ENCODE measurements around the gene PIGL.
"Not testable (repeated sequence)": the region's sequence is repeated elsewhere in the genome, so short reads cannot be mapped to it uniquely, and the experiment has no call there.

Gene PIGL

DNA sequence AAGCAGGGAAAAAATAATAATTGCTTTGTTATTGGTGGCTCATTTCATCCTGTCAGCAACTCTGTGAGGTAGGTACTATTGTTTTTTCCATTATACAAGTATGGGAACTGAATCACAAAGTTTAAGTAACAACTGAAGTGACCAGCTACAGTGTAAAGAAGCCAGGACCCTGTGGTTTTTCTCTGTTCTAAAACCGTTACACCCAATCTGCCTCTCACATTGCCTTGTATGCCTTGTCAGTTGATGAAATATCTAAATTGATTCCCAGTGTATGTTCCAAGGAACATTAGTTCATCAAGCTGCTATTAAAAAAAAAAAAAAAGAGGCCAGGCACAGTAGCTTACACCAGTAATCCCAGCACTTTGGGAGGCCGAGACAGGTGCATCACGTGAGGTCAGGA is 5.4 kb downstream of the PIGL start:
- DNase-seq: no peak

DNA sequence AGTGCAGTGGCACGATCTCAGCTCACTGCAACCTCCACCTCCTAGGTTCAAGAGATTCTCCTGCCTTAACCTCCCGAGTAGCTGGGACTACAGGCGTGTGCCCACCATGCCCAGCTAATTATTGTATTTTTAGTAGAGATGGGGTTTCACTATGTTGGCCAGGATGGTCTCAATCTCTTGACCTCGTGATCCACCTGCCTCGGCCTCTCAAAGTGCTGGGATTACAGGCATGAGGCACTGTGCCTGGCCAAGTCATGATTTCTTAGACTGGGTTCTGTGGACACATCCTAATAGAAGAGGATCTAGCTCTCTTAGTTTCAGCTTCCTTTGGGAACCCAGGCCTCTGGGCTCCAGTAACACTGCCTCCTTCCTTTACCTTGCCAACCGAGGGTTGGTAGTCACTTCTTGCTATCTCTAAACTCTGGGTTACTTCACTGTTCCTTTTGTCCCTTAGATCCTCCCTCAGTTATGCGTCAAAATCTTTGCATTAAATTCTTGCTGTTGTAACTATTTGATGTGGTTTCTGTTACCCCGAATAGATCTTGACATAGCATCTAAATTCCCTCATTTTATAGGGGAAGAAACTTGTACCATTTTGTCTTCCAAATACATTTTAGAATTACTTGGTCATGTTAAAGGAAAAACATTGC is 13.0 kb downstream of the PIGL start:
- DNase-seq: not testable (repeated sequence)

DNA sequence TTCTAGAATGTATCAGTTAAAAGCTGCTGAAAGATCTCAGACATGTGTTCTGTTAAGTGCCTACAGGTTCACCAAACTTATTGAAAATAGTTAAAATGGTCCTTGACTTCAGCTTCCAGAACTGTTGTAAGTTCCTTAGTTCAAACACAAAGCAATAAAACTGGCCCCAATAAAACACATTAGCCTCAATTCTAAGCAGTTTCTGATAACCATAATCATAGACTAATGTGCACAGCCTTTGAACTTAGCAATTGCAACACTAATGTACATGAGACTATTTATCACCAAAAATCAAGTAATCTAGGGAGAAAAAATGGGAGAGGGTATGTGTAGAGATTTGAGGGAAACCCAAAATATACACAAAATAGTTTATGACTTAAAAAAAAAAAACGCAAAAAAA is 15.4 kb downstream of the PIGL start:
- no peak for DNase-seq

DNA sequence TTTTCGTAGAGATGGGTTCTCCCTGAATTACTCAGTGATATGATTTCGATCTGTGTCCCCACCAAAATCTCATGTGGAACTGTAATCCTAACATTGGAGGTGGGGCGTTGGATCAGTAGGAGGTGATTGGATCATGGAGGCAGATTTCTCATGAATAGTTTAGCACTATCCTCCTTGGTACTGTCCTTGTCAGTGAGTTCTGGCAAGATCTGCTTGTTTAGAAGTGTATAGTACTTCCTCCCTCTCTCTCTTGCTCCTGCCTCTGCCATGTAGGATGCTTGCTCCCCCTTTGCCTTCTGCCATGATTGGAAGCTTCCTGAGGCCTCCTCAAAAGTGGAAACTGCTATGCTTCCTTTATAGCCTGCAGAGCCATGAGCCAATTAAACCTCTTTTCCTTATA is 22.9 kb downstream of the PIGL start:
- no peak for DNase-seq

DNA sequence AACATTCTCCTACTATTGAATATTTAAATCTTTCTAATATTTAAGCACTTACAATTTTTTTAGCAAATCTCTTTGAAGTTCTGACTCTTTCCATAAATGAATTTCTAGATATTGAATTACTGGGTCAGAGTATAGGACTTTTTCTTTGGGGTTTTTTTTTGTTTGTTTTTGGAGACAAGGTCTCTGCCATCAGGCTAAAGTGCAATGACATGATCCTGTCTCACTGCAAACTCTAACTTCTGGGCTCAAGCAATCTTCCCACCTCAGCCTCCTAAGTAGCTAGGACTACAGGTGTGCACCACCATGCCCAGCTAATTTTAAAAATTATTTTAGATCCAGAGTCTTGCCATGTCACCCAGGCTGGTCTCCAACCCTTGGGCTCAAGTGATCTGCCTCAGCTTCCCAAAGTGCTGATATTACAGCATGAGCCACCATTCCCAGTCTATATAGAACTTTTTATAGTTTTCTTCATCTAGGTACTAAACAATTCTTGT is 24.9 kb downstream of the PIGL start:
- DNase-seq: no peak

DNA sequence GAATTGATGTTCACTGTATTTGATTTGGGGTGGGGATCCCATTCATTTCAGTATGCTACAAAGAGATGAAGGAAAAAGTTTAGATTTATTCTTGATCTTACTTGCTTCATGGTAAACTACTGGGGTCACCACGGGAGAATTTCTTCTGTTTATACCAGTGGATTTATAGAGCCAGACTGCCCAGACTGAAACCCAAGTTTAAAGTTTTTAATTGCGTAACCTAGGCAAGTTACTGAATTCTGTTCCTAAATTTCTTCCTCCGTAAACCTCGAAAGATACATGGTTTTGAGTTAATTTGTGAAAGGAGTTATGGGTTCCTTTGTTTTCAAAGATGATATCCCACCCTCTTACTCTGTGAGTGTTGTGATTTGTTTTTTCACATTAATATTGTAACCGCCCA is 26.4 kb downstream of the PIGL start:
- no peak for DNase-seq

DNA sequence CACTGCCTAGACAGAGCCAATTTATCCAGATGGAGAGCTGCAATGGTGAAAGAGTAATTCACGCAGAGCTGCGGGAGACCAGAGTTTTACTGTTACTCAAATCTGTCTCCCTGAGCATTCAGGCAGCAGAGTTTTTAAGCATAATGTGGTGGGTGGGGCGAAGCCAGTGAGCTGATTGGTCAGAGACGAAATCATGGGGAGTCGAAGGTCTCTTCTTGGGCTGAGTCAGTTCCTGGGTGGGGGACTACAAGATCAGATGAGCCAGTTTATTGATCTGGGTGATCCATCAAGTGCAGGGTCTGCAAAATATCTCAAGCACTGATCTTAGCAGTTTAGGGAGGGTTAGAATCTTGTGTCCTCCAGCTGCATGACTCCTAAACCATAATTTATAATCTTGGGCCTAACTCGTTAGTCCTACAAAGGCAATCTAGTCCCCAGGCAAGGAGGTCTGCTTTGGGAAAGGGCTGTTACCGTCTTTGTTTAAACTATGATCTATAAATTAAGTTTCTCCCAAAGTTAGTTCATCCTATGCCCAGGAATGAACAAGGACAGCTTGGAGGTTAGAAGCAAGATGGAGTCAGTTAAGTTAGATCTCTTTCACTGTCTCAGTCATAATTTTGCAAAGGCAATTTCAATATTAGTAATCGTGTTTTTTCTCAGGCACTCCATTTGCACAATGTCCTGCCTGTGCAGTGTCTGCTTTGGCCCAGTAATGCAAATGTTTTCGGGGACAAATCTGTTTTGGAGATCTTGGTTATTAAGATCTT is 27.0 kb downstream of the PIGL start:
- no peak for DNase-seq

DNA sequence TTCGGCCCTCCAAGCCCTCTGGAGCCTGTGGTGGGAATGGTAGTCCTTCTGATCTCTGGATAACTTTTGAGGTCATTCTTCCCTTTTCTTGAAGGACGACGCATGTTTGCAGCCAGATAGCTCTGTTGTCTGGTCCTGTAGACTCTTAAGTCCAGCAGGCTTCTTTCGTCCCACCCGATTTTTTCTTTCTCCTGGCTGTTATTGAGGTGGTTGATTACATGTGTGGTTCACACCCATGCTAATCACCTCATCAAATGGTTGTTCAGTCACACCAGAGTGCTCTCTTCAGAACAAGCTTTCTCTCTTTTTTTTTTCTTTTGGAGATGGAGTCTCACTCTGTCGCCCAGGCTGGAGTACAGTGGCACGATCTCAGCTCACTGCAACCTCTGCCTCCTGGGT is 30.6 kb downstream of the PIGL start:
- DNase-seq: no peak

DNA sequence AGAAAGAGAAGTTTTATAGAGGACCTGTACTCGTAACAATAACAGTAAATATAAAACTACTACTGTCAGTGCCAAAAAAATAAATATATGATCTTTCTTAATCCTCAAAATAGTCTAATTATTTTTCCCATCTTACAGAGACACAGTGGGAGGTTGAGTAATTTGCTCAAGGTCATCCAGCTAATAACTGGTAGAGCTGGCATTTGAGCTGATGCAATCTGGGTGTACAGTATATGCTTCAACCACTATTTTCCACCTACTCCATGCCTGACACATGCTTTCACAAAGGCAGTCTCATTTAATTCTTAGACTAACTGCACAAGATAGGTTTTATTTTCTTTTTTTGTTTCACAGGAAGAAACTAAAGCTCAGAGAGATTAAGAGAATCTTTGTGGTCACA is 33.6 kb downstream of the PIGL start:
- no peak for DNase-seq

DNA sequence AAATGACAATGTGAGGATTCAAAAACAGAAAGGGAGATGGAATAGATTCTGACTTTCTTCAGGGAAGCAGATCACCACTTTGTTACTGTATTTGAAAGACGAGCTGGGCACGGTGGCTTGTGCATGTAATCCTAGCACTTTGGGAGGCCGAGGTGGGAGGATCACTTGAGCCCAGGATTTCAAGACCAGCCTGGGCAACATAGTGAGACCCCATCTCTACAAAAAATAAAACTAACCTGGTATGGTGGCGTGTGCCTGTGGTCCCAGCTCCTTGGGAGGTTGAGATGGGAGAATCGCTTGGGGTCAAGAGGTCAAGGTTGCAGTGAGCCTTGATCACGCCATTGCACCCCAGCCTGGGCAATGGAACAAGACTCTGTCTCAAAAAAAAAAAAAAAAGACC is 34.0 kb downstream of the PIGL start:
- DNase-seq: no peak

DNA sequence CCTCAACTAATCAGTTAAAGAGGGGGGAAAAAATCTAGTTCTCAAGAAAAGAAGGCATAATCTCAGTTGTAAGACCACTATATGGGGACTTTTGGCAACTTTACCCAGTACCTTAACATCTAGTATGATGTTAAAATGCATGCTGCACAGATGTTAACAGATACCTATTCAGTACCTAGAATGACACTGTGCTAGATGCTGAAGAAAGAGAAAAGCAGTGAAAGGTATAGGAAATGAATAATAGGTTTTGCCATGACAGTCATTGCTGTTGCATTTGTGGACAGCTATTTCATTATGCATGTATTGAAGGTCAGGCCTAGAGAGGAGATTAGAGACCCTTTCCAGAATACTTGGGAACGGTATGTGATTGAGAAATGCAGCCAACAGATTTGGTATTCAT is 34.5 kb downstream of the PIGL start:
- DNase-seq: no peak

DNA sequence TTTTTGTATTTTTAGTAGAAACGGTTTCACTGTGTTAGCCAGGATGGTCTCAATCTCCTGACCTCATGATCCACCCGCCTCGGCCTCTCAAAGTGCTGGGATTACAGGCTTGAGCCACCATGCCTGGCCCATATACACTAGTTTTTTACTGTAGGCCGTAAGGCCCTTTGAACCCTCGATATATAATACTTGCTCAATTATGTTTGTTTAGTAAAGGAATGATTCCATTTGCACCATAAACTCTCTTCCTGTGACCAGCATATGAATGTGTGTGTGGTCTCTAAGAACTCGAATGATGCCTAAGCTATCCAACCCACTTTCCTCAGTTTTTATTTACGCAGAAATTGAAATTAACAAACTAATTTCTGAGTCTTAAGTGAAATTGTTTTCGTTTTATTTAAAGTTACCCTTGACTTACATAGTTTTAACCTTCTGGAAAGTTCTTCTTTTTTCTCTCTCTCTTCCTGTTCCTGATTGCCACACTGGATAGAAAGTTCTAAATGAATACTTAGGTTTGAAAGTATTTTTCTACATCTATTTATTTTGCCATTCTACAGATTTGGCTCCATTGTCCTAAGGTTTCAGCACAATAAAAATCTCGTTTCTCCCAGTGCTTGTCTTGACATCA is 37.9 kb downstream of the PIGL start:
- DNase-seq: no peak

DNA sequence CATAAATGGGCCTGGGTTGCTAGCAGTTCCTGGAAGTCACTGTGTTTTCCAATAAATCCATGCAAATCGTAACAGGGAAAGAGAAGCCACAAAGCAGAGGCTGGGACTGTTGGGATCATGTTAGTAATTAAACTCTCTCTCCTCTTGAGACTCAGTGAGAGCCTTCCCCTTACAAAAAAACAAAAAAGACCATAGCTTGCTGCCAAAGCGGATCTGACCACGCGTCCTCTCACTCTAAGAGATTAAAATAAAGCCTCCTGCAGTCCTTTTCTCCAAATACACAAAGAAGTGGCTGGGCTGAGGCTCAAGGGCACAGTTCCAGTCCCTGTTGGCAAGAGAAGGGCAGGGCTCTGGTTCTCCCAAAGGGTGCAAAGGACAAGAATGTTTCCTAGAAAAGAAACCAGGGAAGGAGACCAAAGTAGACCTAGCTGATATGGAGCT is 38.5 kb downstream of the PIGL start:
- DNase-seq: no peak

DNA sequence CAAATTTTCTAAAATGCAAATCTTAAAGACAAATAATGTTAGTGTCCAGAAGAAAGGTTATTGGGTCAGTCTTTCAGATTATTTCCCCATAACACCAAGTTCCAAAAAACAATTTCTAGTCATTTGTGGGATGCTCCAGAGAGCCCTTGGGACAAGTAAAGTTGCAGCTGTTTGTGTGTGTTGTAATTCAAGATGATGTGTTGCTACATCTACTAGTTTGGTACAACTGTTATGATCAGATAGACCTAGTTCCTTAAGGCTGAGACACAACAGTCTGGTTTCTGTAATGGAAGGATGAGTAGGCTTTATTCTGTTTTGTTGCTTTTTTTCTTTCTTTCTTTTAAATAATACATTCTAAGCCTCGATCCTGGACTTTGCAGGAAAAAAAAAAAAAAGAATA is 41.9 kb downstream of the PIGL start:
- no peak for DNase-seq

DNA sequence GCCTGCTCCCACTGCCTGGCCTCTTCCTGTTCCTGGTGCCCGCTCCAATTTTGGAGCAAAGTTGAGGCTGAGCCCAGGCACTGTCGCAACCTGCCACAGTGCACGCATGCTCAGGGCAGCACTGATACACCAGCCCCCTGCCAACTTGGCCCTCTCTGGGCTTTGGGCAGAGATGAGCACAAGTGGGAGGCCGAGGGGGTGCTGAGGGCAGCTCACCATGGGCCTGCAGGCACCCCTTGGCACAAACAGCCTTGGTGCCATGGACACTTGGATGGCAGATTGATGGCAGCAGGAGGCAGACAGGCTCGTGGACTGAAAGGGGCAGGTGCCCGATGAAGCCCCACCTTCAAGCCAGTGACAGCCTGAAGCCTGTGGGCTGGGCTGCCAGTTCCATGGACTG is 42.9 kb downstream of the PIGL start:
- no peak for DNase-seq

DNA sequence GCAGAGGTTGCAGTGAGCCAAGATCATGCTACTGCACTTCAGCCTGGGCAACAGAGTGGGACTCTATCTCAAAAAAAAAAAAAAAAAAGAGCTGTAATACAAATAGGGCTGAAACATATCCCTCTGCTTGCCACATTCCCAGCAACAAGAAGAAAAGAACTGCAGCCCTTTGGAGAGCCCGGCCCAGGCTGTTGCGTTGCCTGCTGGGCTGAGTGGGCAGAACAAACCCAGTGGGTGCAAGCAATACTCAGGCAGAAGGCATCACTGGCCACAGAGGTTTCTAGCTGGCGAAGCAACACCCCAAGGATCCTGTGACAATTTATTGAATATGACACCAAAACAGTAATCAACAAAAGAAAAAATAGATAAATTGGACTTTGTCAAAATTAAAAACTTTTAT is 44.0 kb downstream of the PIGL start:
- no peak for DNase-seq

DNA sequence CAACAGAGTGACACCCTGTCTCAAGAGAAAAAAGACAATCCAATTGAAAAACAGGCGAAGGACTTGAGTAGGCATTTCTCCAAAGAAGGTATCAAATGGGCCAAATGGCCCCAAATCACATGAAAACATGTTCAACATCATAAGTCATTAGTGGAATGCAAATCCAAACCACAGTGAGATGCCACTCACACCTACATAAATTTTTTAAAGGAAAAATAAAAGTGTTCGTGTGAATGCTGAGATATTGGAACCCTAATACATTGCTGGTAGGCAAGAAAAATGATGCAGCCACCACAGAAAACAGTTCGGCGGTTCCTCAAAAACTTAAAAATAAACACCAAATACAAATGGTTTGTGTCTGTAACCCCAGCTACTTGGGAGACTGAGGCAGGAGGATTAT is 45.2 kb downstream of the PIGL start:
- DNase-seq: no peak

DNA sequence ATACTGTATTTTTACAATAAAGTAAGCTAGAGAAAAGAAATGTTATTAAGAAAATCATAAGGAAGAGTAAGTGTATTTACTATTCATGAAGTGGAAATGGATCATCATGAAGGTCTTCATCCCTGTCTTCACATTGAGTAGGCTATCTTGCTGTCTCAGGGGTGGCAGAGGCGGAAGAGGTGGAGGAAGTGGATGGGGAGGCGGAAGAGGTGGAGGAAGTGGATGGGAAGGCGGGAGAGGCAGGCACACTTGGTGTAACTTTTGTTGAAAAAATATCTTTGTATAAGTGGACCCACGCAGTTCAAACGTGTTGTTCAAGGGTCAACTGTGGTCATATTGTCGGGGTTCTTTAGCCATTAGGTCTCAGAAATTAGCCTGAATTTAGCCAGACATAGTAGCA is 50.2 kb downstream of the PIGL start:
- DNase-seq: no peak

DNA sequence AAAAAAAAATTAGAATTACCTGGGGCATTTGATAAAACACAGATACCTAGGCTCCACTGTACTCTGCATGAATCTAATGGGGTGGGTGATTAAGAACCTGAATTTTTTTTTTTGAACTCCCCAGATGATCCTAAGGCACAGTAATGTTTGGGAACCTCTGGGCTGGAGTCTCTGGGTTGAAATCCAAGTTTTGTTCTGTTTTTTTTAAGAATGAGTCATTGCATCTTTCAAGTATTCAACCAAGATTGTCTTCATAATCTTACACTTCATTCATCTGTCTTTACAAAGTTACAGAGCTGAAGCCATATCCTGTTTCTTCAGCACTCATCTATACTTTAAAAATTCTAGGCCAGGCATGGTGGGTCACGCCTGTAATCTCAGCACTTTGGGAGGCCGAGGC is 52.6 kb downstream of the PIGL start:
- DNase-seq: no peak

DNA sequence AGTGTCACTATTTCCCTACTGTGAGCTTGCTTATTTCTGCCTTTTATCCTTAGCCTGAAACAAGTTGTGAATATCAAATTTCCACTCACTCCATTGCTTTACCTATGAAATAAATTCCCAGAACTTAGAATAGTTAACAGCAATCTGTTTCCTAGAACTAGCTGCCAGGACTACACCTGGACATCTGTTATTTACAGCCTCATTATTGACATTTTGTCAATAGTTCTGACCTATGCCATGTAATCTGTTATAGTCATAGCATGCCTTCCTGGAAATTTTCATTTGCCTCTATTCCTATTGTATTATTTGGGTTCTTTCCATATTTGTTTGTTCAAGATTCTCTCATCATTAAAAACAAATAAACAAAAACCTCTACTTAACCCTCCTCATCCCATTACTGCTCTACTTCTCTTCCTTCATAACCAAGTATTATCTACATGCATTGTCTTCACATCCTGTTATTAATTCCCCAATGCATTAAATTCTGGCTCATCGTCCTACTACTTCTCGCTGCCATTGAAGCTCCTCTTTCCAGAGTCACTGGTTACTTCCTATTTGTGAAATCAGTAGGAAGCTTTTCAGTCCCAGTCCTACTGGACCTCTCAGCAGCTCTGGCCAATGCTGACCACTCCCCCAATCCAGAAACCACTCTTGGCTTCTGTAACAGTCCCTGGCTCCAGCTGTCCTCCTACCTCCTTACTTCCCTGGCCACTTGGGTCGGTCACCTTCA is 55.3 kb downstream of the PIGL start:
- DNase-seq: no peak

DNA sequence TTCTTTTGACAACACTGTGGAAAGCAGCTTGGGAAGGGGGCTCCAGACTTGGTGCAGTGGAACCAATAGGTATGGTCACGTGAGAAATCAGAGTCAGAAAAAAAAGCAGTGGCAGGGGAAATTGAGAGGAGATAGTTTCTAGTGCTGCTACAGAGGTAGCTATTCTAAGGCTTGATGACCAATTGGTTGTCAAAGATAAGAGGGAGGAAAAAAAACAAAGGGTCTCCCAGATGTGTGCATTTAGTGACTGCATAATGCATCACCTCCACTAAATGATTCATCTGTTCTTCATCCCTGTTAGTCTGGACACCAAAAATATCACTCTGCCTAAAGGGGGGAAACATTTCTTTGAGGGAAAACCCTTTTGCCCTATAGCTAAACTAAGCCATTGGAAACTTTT is 56.5 kb downstream of the PIGL start:
- no peak for DNase-seq

DNA sequence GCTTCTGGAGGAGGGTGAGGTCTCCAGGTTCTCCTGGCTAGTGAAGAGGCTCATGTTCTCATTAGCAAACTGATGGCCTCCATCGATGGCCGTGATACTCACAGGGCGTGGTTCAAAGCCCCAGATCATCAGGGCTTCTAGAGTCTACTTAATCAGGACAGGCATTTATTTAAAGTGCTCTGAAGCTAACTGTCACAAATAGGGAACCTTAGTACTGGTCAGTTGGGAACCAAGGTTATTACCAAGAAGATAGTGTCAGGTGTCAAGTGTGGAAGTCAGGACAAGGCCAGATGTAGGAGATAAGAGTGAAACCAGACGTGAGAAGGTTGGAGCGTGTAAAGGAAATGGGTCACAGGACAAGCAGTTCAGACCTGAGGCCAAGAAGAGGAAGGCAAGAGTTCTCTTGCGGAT is 56.9 kb downstream of the PIGL start:
- DNase-seq: no peak

DNA sequence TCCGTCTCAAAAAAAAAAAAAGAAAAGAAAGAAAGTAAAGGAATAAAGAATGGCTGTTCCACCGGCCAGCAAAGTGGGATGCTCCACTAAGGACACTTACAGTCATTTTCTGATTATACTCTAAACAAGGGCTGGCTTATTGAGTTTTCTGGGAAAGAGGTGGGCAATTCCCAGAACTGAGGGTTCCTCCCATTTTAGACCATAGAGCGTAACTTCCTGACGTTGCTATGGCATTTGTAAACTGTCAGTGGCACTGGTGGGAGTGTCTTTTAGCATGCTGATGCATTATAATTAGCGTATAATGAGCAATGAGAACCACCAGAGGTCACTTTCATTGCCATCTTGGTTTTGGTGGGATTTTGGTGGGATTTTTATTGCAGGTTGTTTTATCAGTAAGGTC is 58.0 kb downstream of the PIGL start:
- no peak for DNase-seq

DNA sequence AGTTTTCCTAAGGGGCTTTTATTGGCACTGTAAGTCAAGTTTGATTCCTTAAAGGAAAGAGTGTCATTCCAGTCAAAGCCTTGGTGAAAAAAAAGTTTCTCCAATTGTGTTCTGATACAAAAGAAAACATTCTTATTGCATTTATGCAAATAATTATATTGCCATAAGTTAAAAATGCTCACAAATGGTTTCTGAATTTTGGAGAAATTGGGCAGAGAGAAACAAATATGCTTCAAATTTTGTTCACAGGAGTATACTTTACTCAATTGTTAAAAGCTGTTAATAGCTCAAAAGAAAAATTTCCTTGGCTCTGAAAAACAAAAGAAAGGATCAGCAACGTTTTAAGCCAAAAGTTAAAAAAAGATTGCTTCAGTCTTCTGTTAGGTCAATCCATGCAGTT is 60.2 kb downstream of the PIGL start:
- DNase-seq: no peak
